BE2C (cell line): ENCODE data around the gene TRPM2.

Experiments used
- DNase-seq: peaks from one replicate; pipeline ENCODE4 v3.0.0-alpha.2; 2020
- H3K27me3 ChIP-seq: fragments of 250-450 bp; sonication (Bioruptor Pico); 2 replicates; pipeline ENCODE4 v1.5.1; 2020; ENCODE audit warnings: mild to moderate bottlenecking
- H3K36me3 ChIP-seq: fragments of 250-450 bp; sonication (Bioruptor Pico); 2 replicates; pipeline ENCODE4 v1.5.1; 2020; ENCODE audit warnings: mild to moderate bottlenecking
- H3K4me1 ChIP-seq: fragments of 250-450 bp; sonication (Bioruptor Pico); 2 replicates; pipeline ENCODE4 v1.5.1; 2020
- H3K4me3 ChIP-seq: 2 replicates; pipeline ENCODE4 v1.5.1; 2011; ENCODE audit warnings: low read depth, low read length
- H3K9me3 ChIP-seq: fragments of 250-450 bp; sonication (Bioruptor Pico); 2 replicates; pipeline ENCODE4 v1.5.1; 2020
- TF ChIP-seq, protein P1 (sequence below): IDR thresholded peaks from 2 replicates; pipeline ENCODE4 v1.5.1; 2012; ENCODE audit warnings: mild to moderate bottlenecking, low read depth, low read length

TRPM2 gene

DNA sequence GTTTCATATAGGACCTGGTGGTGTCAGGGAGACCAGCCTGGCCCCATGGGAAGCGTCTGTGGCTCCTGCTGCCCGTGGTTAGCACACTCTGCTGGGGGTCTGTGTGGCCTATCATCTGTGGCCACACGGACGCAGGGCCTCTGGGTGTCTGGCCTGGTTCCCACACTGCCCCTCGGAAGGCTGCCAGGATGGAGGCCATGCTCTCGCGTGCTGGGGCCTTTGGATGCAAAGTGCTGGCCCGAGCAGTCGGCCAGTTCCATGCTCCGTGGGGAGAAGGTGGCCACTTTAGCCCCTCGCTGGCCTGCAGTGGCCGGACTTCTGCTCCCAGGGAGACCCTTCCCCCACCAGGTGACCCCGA is 81.1 kb downstream of the TRPM2 start:
- TF ChIP-seq, protein P1, sequence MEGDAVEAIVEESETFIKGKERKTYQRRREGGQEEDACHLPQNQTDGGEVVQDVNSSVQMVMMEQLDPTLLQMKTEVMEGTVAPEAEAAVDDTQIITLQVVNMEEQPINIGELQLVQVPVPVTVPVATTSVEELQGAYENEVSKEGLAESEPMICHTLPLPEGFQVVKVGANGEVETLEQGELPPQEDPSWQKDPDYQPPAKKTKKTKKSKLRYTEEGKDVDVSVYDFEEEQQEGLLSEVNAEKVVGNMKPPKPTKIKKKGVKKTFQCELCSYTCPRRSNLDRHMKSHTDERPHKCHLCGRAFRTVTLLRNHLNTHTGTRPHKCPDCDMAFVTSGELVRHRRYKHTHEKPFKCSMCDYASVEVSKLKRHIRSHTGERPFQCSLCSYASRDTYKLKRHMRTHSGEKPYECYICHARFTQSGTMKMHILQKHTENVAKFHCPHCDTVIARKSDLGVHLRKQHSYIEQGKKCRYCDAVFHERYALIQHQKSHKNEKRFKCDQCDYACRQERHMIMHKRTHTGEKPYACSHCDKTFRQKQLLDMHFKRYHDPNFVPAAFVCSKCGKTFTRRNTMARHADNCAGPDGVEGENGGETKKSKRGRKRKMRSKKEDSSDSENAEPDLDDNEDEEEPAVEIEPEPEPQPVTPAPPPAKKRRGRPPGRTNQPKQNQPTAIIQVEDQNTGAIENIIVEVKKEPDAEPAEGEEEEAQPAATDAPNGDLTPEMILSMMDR: no peak

DNA sequence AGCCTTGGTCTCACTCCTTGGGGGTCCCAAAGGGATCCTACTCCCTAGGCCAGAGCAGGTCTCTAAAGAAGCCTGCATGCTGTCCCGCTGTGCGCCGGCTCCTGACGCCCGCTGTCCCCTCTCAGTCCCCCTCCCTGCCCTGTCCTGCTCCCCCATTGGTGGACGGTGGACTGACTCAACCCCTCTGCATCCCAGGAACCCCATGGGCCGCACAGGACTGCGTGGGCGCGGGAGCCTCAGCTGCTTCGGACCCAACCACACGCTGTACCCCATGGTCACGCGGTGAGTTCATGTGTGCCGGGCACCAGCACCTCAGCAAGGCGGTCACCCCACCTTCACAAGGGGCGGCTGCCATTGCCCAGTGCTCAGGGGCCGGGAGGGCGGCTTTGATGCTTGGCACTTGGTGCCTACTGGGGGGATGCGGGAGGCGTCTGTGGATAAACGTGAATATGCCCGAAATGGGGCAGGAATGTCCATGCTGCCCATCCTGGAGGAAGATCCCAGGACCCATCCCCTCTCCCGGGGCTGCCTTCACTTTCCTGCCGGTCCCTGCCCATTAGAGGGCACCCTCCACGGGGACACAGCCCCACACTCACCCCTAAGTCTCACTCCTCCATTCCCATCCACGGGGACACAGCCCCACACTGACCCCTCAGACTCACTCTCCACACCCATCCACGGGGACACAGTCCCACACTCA is 81.7 kb downstream of the TRPM2 start:
- Histone ChIP-seq H3K27me3 (no peaks in the 10 kb centered on the region), H3K9me3 (no peaks in the 10 kb centered on the region), H3K4me1 (no peaks in the 10 kb centered on the region), H3K36me3 (no peaks in the 10 kb centered on the region), H3K4me3 (no peak overlapping the region)
- DNase-seq: no peak
- TF ChIP-seq, protein P1: no peak

More for the DNA sequence above, 81.1 kb downstream of the TRPM2 start:
- H3K27me3 ChIP-seq: no peaks in the 10 kb centered on the region
- DNase-seq: no peak
- H3K36me3 ChIP-seq: no peaks in the 10 kb centered on the region
- H3K4me1 ChIP-seq: no peaks in the 10 kb centered on the region
- H3K9me3 ChIP-seq: no peaks in the 10 kb centered on the region
- no peak overlapping the region for H3K4me3 ChIP-seq

DNA sequence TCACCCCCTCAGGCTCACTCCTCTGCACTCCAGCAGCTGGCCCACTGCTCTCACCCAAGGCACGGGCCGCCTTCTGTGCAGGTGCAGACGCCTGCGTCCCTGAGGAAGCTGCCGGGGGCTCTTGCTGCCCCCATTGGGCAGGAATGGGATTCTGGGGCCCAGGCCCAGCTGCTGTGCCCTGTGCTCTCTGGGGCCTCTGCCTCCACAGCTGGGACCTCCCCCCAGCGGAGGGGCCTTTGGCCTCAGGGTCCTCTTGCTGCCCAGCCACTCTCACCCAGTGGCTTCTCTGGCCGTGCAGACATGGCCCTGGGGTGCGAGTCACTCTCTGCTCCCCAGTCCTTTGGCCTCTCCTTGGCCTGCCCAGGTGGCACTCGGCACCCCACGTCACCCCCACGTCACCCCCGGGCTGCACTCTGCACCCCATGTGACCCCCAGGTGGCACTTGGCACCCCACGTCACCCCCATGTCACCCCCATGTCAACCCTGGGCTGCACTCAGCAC is 82.7 kb downstream of the TRPM2 start:
- Histone ChIP-seq H3K27me3 (no peaks in the 10 kb centered on the region), H3K4me3 (no peak overlapping the region), H3K4me1 (no peaks in the 10 kb centered on the region), H3K9me3 (no peaks in the 10 kb centered on the region), H3K36me3 (no peaks in the 10 kb centered on the region)
- DNase-seq: no peak
- TF ChIP-seq, protein P1: no peak

DNA sequence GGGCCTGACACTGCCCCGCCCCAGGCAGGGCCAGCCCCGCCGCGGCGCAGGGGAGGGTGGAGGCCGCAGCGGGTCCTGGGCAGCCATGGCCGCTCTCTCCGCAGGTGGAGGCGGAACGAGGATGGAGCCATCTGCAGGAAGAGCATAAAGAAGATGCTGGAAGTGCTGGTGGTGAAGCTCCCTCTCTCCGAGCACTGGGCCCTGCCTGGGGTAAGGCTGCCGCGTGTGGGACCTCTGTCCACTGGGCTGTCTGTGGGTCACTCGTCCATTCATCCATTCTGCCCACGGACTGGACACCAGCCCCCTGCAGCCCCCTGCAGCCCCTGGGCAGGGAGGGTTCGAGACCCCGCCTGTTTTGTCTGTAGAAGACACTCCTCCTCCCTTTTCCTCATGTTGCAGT is 83.5 kb downstream of the TRPM2 start:
- no peaks in the 10 kb centered on the region for H3K4me1 ChIP-seq
- TF ChIP-seq, protein P1: no peak
- no peak for DNase-seq
- no peaks in the 10 kb centered on the region for H3K36me3 ChIP-seq
- H3K9me3 ChIP-seq: no peaks in the 10 kb centered on the region
- no peak overlapping the region for H3K4me3 ChIP-seq
- H3K27me3 ChIP-seq: no peaks in the 10 kb centered on the region

DNA sequence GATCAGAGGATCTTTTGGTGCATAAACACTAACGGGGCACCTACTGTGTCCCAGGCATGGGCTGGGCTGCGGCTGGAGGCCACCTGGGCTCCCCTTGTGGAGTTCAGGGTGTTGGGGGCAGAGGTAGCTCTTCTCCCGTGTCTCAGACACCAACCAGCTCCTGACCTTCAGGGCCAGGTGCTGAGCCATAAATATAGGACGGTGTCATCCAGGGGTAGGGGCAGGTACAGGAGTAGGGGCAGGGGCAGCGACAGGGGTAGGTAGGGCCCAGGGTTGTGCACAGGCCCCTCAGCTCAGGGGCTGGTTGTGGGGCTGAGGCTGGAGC is 83.9 kb downstream of the TRPM2 start:
- TF ChIP-seq, protein P1: no peak
- no peak overlapping the region for H3K4me3 ChIP-seq
- H3K9me3 ChIP-seq: no peaks in the 10 kb centered on the region
- no peaks in the 10 kb centered on the region for H3K27me3 ChIP-seq
- H3K36me3 ChIP-seq: no peaks in the 10 kb centered on the region
- no peaks in the 10 kb centered on the region for H3K4me1 ChIP-seq
- DNase-seq: no peak

DNA sequence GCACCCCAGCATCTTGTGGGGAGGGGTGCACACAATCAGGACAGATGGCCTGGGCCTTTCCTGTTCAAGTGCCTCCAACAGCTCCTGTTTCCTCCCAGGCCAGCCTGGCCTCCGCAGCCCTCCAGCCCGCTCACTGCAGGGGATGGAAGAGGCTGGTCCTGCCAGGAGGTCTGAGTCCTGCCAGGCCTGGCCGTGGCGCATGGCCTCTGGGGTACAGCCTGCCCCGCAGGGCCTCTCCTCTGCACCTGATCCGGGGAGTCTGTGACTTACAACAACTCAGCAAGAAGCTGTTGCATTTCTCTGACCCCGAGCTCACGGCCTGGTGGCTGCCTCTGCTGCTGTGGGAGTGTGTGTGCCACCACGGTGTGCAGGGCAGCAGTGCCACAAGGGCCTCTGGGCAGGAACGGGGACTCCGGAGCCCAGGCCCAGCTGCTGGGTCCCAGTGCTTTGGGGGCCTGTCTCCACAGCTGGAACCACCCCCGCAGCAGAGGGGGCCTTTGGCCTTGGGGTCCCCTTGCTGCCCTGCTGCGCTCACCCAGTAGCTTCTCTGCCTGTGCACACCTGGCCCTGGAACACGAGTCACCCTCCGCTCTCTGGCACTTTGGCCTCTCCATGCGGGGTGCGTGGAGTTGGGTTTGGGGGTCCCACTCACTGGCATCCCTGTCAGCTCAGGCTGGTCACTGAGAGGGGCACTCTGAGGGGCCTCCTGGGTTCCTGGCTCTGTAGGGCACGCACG is 84.4 kb downstream of the TRPM2 start:
- Histone ChIP-seq H3K9me3 (no peaks in the 10 kb centered on the region), H3K4me1 (no peaks in the 10 kb centered on the region), H3K36me3 (no peaks in the 10 kb centered on the region), H3K4me3 (no peak overlapping the region), H3K27me3 (no peaks in the 10 kb centered on the region)
- DNase-seq: no peak
- TF ChIP-seq, protein P1: no peak
